Measurements from ENCODE around the gene TRMT10A.

- TF ChIP-seq CTCF (conservative IDR thresholded peaks at IDR 0.05; ENCODE audit: low read length): no peak
- no peak for TF ChIP-seq EZH2phosphoT487 (IDR thresholded peaks at IDR 0.05; ENCODE audit: borderline replicate concordance)
These were observed 45.1 kb downstream of the TRMT10A start for GRCh38 chr4:99518601-99519295.

Measured in Loucy (cell line).